HG03575 (cell line): ENCODE results near the gene G3BP1.
A peak's percentile ranks its signal among the peaks of the same experiment; 100 is the strongest.
"Not testable (repeated sequence)": the region's sequence is repeated elsewhere in the genome, so short reads cannot be mapped to it uniquely, and the experiment has no call there.

ENCODE experiments used
- ATAC-seq: cut with Tn5 transposase; IDR thresholded peaks from one replicate; pipeline ENCODE4 v1.9.1; 2021; ENCODE audit not compliant: unreplicated experiment, insufficient number of reproducible peaks, low FRiP score; ENCODE audit errors: extremely low read depth

G3BP1 gene

GRCh38 chr5:151771259-151772028, at the start of gene G3BP1:
Gene G3BP1, plus strand, starts transcription at chr5:151771954. Its CDS starts 14,667 bp downstream, at chr5:151786621.
- peak; percentile 92 for ATAC-seq

GRCh38 chr5:151722546-151722945, 49.2 kb upstream of the G3BP1 start:
- ATAC-seq, result no peak

- no peak for ATAC-seq
Measured at GRCh38 chr5:151724360-151724759, 47.4 kb upstream of the G3BP1 start.

- ATAC-seq, result not testable (repeated sequence)
Measured at GRCh38 chr5:151729597-151729996, 42.2 kb upstream of the G3BP1 start.

- no peak for ATAC-seq
Measured at GRCh38 chr5:151730381-151730780, 41.4 kb upstream of the G3BP1 start.

GRCh38 chr5:151733358-151734063, 38.2 kb upstream of the G3BP1 start:
- no peak for ATAC-seq

- ATAC-seq, result no peak
Measured at GRCh38 chr5:151734064-151734408, 37.7 kb upstream of the G3BP1 start.

- no peak for ATAC-seq
Measured at GRCh38 chr5:151735646-151736045, 36.1 kb upstream of the G3BP1 start.

GRCh38 chr5:151737431-151737830, 34.3 kb upstream of the G3BP1 start:
- no peak for ATAC-seq

- ATAC-seq, result no peak
Measured at GRCh38 chr5:151738125-151738848, 33.5 kb upstream of the G3BP1 start.

- no peak for ATAC-seq
Measured at GRCh38 chr5:151739395-151739794, 32.4 kb upstream of the G3BP1 start.

GRCh38 chr5:151739939-151740335, 31.8 kb upstream of the G3BP1 start:
- no peak for ATAC-seq

GRCh38 chr5:151740336-151740942, 31.3 kb upstream of the G3BP1 start:
- no peak for ATAC-seq

GRCh38 chr5:151740958-151741373, 30.8 kb upstream of the G3BP1 start:
- no peak for ATAC-seq

GRCh38 chr5:151741678-151742423, 29.9 kb upstream of the G3BP1 start:
- ATAC-seq, result no peak

GRCh38 chr5:151742870-151743294, 28.9 kb upstream of the G3BP1 start:
- no peak for ATAC-seq

GRCh38 chr5:151743530-151743929, 28.2 kb upstream of the G3BP1 start:
- ATAC-seq, result no peak

- no peak for ATAC-seq
Measured at GRCh38 chr5:151745071-151745705, 26.6 kb upstream of the G3BP1 start.
